HG03039 (cell line): ENCODE measurements around the gene TACC3.

Experiments
- ATAC-seq: cut with Tn5 transposase; IDR thresholded peaks from one replicate; pipeline ENCODE4 v1.9.1; 2021; ENCODE audit warnings: mild to moderate bottlenecking, moderate library complexity; ENCODE audit not compliant: unreplicated experiment

Gene TACC3

DNA sequence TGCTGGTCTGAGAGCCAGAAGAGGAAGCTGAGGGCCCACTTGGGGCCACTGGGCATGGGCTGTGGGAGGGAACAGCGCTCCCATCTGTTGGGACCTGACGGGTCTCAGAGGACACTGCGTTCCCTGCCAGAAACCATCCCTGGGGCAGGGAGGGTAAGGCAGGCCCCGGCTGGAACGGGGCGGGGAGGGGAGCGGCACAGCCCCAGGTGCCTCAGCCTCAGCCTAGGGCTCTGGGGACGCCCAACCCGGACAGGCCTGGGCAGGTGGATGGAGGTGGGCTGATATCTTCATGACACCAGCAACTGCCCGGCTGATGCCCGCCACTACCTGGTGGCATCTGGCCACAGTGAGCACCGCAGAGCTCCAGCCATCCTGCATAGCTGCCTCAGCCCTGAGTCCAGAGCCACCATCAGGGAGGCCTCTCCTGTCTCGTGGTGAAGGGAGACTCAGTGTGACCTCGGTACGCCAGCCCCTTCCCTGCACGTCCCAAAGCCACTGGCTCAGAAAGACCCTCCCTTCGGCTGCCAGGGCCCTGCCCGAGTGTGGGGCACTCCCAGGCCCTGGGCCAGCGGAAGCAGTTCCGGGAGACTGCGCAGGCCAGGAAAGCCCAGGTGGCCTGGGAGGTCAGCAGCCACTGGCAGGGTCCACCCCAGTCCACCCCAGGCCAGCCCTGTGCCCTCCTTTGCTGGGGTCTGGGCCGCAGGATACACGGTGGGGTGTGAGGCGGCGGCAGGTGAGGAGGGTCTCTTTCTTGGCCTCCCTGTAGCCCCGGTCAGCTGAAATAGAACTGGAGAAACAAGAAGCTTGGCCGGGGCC is 37.2 kb downstream of the TACC3 start:
- ATAC-seq = no peak

DNA sequence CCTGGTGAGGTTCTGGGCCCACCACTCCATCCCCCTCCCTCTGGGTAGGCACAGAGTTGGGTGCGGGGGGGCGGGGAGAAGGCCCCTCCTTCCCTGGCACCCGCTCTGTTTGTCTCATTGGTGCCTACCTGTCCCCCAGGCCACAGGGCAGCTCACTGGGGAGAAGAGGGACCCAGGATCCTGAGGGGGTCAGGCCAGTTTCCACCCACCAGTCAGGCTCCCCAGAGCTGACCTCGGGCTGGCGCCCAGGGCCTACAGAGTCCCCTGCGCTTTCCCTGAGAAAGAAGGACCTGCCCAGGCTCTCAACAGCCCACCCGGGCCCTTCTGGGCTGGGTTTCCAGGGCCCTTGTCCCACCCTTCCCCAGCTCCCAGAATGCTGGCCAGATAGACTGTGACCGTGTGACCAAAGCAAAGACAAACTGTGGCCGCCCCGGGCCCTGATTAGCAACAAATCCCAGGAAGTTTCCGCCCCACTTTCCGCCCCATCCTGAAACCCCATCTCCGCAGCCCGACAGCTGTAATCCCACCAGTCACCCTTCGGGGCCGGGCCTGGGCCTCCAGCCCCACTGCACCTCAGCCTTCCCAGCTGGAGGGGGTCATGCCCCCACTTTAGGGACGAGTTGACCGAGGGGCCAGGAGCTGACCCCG is 38.0 kb downstream of the TACC3 start:
- ATAC-seq = no peak

DNA sequence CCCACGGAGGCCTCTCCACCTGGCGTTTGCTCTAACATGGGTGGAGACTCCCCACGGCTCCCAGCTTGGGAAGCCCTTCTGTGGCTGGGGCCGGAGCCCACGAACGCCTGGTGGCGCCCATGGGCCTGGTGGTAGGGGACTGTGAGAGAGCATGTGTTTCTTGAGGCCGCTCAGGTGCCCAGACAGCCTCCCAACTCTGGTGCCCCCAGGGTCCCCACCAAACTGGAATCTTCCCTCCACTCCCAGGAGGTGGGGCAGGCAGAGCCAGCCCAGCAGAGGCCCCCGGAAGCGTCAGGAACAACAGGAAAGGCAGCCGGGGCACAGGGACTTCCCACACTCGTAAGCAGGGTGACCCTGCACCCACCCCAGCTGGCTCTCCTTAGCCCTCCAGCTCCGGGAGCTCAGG is 38.5 kb downstream of the TACC3 start:
- no peak for ATAC-seq

DNA sequence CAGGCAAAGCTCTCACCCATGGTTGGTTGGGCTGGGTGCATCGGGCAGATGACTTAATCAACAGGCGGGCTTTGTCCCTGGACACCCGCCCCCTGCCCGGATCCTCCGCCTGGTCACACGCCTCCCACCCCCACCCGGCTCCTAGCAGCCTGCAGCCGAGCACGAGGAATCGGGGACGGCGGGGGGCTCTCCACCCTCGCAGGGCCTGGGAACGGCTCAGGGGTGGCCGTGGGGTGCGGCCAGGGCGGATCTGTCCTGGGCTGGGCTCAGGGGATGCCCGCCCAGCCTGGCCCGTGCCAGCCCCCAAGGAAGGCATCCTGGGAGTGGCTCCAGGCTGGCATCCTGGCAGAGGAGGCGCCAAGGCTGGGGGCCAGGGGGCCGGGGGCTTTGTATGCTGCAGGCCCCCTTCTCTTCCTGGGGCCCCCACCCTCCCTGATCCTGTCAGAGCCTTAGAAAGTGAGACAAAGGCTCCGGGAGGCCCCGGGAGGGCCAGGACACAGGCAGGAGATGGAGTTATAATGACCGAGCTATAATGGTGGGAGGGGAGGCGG is 39.3 kb downstream of the TACC3 start:
- ATAC-seq = no peak

DNA sequence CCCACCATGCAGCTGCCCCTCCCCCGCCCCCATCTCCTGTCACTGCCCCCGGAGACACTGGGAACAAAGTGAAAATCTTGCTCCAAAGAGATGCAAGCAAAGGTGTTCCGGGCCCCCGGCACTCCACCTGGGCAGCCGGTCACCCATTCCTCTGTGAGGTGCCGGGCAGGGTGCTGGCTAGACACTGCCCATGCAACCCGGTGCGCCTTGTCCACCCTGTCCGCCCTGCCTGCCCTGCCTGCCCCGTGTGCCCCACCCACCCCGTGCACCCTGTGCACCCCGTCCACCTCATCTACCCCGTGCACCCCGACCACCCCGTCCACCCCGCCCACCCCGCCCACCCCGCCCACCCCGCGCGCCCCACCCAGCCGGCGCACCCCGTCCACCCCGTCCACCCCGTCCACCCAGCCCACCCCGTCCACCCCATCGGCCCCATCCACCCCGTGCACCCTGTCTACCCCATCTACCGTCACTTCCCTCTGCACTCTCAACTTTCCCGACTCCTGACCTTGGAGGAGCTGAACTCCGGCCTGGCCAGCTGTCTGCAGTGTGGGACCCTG is 39.9 kb downstream of the TACC3 start:
- no peak for ATAC-seq

DNA sequence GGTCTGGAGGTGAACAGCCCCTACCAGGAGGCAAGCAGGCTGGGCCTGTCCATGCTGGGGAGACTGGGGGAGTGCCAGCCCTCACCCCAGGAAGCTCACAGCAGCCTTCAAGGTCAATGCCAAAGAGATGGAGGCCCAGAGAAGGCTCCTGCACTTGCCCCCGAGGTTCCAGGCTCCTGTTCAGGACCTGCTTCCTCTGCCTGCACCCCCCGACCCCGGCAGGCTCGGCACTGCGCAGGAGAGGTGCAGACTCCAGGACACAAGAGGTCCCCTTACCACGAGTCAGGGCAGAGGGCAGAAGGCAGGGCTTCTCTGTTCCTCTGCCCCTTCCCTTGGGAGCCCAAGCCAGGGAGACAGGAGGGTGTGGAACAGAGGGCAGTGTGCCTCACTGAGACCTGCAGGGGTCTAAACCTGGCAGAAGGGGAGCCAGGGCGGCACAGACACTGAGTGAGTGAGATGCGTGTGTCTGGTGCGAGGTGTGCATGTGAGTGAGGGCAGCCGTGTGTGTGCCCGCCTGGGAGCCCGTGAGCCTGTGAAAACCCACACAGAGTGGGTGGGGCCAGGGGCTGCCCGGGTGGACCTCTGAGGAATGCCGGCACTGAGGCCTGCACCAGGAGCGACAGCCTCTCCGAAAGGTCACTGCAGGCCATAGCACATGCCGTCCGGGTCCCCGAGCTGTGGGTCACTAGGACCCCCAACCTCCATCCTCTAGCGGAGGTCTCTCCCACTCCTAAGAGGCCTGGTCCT is 41.1 kb downstream of the TACC3 start:
- no peak for ATAC-seq

DNA sequence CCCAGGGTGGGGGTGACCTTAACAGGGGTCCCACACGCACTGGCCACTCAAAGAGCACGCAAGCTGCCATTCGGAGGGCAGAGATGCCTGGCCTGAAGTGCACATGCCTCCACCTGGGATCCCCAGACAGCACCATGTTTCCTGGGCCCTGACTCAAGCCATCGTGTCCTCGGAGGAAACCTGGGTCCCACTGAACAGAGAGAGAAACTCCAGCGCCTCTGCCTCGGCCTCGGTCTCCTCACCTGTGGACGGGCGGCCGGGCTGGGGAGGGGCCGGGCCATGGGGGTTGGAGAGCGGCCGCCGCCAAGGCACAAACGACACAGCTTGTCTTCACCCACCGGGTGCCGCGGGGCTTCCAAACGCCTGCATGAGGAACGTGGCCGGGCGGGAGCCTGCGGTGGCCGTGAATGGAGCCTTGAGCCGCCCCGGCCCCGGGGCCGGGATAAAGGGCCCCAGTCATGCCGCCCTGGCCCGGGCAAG is 41.8 kb downstream of the TACC3 start:
- no peak for ATAC-seq

DNA sequence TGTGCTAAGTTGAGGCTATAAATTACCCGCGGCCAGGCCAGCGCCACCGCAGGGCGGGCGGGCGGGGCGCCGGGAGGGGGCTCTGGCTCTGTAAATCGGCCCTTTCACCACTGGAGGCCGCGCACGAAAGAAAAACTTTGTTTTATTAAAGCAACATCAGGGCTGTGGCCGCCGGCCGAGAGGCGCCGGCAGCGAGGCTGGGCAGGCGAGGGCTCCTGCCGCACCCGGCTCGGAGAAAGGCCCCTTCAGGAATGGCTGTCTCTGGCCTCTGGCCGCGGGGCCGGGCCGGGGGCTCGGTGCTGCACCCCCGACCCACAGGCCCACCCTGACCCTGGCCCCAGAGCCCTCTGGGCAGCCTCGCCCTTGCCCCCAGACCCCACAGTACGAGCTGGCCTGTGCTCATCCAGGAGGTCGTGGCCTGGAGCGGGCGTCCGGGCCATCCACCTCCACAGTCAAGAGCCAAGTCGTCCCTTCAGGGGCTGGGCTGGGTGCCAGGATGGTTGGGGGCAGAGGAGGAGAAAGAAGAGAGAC is 42.3 kb downstream of the TACC3 start:
- no peak for ATAC-seq

DNA sequence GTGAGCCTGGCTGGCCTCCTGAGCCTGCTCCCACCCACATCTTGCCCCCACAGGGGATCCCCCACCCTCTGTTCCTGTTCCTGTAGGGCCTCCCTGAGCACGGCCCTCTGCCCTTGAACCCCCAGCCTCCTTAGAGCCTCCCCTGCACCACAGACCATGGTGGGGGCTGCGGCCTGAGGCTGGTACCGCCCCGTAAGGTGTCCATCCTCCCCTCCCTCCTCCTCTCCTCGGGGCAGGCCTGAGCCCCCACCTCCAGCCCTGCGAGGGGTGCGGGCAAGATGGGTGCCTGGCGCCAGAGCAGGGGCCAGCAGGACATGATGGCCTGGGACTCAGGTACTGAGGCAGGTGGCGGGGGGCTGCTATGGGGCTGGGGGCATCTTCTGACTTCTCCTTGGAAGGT is 43.3 kb downstream of the TACC3 start:
- no peak for ATAC-seq

DNA sequence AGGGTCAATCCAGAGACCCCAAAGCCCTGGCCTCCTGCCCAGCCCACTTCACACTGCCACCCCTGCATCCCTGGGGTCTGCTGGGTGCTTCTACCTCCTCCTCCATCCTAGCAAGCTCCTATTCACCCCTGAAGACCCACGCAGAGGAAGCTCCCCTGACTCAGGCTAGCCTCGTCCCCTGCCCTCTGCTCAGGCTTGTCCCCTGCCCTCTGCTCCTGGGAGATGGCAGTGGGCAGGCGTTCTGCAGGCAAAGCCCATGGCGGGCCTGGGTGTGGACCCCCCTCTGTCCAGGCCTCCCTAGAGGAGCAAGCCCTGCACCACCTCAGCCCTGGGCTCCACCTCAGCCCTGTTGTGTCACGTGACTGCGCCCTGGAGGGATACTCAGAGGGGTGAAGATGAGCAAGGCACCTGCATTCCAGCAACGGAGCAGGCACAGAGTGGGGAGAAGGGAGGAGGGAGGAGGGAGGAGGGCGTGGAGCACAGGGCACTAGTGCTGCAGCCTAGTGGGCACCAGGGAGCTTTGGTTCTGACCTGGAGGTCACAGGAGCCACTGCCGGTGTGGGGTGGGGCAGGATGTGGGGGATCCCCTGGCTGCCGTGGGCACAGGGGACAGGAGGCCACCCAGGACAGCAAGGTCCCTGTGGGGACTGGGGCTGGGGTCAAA is 44.2 kb downstream of the TACC3 start:
- no peak for ATAC-seq

DNA sequence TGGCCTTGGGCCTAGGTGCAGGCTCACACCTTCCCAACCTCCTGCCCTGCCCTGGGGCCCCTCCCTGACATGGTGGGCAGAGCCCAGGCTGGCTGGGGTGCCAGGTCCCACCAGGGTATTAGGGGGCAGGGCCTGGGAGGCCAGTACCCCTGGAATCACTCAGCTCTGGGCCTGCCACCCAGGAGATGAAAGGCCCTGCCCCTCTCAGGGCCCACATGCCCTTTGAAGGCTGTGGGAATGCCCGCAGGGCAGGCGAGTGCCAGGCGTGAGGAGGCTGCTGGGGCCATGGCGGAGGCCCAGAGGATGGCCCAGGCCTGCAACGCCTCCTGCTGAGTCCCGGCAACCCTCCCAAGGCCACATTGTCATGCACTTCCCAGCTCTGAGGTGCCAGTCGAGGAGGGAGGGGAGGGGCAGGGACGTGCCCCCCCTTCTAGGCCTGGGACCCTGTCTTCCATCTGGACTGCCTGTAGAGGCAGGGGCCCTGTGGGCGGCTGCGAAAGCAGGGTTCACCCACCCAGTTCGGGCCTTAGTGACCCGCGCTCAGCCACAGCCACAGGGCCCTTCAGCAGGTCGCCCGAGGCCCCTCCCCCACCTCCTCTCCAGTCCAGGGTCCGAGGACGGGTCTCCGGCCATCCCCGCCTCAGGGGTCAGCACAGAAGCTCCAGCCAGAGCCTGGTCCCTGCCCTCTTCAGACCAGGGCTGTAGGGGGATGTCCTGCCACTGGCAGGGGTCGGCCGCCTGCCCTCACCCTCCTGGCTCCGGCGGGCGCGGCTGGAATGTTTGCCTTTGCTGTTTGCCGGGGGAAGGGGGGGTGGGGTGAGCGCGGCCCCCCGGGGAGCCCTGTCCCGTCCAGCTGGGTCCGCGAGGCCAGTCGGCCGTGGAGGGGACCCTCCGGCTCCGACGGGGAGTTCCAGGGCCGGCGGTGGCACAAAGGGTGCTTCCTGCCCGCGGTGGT is 45.1 kb downstream of the TACC3 start:
- no peak for ATAC-seq

DNA sequence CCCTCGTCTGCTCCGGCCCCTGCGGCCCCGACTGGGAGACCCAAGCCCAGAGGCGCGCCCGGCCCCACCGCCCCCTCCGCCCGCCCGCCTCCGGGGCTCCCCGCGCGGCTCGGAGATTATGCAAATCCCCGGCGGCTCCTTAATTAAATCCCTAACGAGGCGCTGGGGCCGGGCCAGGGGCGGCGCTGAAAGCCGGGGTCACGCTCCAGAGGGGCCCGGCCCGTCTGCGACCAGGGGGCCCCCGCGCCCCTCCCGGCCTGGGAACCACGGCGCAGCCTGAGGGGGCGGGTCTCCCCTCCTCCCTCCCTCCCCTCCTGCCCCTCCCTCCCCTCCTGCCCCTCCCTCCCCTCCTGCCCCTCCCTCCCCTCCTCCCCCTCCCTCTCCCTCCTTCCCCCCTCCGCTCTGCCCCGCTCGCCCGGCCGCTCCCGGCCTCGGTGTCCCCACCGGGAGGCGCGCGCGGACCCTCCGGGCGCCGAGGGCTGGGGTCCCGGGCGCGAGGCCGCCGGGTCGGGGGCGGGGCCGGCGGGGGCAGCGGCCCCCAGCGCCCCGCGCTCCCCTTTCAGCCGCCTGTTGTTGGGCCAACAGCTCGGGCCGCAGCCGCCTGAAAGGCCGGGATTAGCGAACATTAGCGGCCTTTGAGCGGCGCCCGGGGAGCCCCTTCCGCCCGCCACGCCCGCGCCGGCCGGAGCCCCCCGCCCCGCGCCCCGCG is 45.9 kb downstream of the TACC3 start:
- no peak for ATAC-seq

DNA sequence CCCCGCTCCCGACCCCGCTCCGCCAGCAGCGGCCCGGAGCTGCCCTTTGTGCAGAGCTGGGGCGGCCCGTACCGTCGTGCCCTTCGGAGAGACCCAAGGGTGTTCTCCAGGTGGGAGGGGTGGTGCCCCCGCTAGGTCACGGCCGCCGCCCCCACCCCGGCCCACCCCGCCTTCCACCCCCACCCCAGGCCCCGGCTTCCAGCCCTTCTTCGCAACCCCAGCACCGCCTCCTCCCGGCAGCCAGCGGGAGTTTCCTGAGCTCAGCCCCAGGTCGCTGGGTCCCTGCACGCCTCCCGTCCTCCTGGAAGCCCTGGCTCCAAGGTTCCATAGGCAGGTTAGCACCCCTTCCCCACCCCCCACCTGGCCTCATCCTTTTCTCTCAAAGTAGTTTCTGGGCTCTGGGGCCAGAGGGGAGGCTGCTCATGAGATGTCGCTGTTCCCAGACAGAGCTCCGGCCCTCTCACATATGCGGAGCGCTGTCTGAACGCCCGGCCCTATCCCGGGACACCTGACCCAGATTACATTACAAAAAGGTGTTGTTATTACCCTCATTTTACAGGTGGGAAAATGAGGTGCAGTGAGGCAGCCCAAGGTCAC is 46.5 kb downstream of the TACC3 start:
- ATAC-seq = no peak

DNA sequence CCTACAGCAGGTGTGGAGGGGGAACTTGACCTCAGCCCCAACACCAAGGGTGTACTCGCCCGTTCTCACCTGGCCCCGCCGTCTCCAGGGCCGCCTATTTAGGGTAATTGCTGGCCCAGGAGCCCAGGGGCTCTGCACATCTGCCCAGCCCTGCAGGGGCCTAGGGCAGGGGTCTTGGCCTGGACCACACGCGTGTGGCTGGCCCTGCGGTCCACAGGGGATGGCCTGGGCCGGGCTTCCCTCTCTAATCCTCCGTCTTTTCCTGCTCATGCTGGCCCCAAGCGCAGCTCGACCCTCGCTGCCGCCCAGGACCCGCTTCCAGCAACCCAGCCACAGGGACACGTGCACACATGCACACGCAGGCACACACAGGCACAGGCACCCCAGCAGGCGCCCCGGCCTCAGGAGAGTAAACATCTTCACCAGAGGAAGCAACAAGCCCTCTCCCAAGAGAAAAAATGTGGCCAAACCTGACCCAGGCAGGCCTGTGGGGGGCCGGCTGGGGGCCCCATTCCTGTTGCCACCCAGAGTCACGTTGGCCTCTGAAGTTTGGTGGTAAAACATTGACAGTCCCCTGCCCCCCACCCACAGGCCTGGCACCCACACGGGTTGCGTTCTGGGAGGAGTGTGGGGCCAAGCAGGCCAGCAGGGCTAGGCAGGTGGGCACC is 47.2 kb downstream of the TACC3 start:
- ATAC-seq = no peak

DNA sequence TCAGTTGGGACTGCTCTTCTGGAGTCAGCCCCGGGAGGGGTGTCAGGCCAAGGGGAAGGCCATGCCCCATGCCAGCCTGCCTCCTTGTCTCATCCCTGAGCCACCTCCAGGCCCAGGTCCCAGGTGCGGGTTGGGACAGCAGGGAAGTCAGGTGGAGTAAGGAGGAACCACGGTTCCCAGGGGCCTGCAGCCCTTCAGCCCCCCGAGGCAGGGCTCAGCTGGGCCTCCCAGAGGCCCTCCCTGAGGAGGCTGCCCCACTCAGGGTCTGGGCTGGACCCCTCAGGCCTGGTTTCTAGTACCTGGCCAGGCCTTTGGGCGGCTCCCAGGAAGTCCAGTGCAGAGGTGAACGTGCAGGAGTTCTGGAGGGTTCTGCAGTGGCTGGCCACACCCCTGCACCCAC is 48.4 kb downstream of the TACC3 start:
- ATAC-seq = no peak

DNA sequence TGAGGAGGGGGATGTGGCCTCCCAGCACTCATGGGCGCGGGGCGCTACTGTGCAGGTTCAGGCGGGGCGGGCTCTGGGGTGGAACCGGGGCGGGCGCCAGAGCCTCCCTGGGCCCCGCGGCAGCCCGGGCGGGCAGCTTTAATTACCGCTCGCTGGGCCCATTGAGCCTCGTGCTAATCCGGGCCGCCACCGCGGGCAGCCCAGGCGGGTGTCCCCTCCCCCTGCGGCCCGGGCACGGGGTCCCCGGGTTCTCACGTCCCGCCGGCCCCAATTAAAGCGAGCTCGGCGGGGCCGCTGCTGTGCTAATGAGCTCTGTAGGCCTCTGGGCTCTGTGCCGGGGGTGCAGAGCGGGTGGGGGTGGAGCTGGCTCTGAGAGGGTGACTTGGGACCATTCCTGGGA is 48.9 kb downstream of the TACC3 start:
- no peak for ATAC-seq

DNA sequence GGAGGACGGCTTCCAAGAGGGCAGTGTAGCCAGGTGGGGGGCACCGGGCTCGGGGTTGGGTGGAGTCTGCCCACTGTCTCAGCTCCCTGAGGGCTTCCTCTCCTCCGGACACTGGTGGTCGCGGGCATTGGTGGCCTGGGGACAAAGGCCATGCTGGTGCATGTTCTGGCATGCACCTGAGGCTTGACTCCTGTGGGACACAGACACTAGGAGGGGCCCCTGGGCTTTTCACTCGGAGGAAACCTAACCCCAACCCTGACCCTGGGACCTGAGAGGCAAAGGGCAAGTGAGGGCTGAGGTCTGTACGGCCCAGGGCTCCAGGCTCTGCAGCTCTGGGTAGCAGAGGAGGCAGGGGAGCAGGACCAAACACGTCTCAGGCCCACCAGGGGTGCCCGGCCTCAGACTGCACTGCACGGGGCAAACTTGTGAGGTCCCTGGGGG is 49.5 kb downstream of the TACC3 start:
- ATAC-seq = no peak
